HepG2 (cell line): ENCODE results near the gene RUSF1. TPM values are rescaled to one million over a fixed set of nuclear protein-coding genes. Genes with fewer than 3 reads are reported as not detected.

Experiments used
- ASH2L ChIP-seq: fragments of 300-600, 200-600 bp; sonication (generic); IDR thresholded peaks from 2 replicates; pipeline ENCODE4 v1.7.0; 2017; ENCODE audit warnings: low read depth, mild to moderate bottlenecking, moderate library complexity, mixed read lengths, low read length; ENCODE audit not compliant: insufficient read length
- ATF3 ChIP-seq: sonication (generic); formaldehyde crosslinking; IDR thresholded peaks from 2 replicates; pipeline ENCODE4 v1.4.0; 2020; ENCODE audit warnings: missing genetic modification reagents
- DNMT3B ChIP-seq: conservative IDR thresholded peaks from 2 replicates; pipeline ENCODE4 v1.6.1; 2016; ENCODE audit warnings: missing biosample characterization, control low read depth
- HINFP ChIP-seq: sonication (generic); formaldehyde crosslinking; IDR thresholded peaks from 2 replicates; pipeline ENCODE4 v1.4.0; 2020; ENCODE audit warnings: low read depth, mild to moderate bottlenecking, missing genetic modification reagents
- NONO ChIP-seq, 2 experiments: fragments of 450-650 bp in 1 of 2; sonication (generic) in 1 of 2; formaldehyde crosslinking in 1 of 2; IDR thresholded peaks in 1 of 2; conservative IDR thresholded peaks in 1 of 2; 2 replicates each; pipeline versions ENCODE4 v1.6.1 to v1.8.0; 2017 to 2022; ENCODE audit warnings: mild to moderate bottlenecking in 1 of 2, missing genetic modification reagents in 1 of 2, moderate library complexity in 1 of 2
- RAD21 ChIP-seq: fragments of 450-650 bp; formaldehyde crosslinking; IDR thresholded peaks from 2 replicates; pipeline ENCODE4 v1.5.0; 2020; ENCODE audit warnings: mild to moderate bottlenecking
- SAP130 ChIP-seq: IDR thresholded peaks from 2 replicates; pipeline ENCODE4 v1.6.1; 2016; ENCODE audit warnings: low read depth
- SSRP1 ChIP-seq: IDR thresholded peaks from 2 replicates; pipeline ENCODE4 v1.6.1; 2016; ENCODE audit warnings: control low read depth
- TAF1 ChIP-seq: sonication (generic); formaldehyde crosslinking; IDR thresholded peaks from 2 replicates; pipeline ENCODE4 v1.4.0; 2020; ENCODE audit warnings: missing genetic modification reagents
- TGIF2 ChIP-seq: IDR thresholded peaks from 2 replicates; pipeline ENCODE4 v1.6.1; 2016; ENCODE audit warnings: control low read depth, missing compliant biosample characterization
- U2AF1 ChIP-seq: fragments of 200-400 bp; formaldehyde crosslinking; optimal IDR thresholded peaks from 2 replicates; pipeline ENCODE3; 2017; ENCODE audit warnings: mild to moderate bottlenecking, low read depth, low read length
- XBP1 ChIP-seq: sonication (generic); formaldehyde crosslinking; IDR thresholded peaks from 2 replicates; pipeline ENCODE4 v1.5.0; 2020; ENCODE audit warnings: missing genetic modification reagents
- XRCC5 ChIP-seq: fragments of 200-400 bp; formaldehyde crosslinking; optimal IDR thresholded peaks from 2 replicates; pipeline ENCODE3; 2017; ENCODE audit warnings: mild to moderate bottlenecking, low read length
- ZC3H4 ChIP-seq: sonication (generic); formaldehyde crosslinking; IDR thresholded peaks from 2 replicates; pipeline ENCODE4 v1.4.0; 2020; ENCODE audit warnings: missing genetic modification reagents, borderline replicate concordance
- ZNF124 ChIP-seq: sonication (generic); formaldehyde crosslinking; IDR thresholded peaks from 2 replicates; pipeline ENCODE4 v1.4.0; 2020; ENCODE audit warnings: missing genetic modification reagents
- ZNF274 ChIP-seq: sonication (generic); formaldehyde crosslinking; IDR thresholded peaks from 2 replicates; pipeline ENCODE4 v1.5.1; 2020; ENCODE audit warnings: mild to moderate bottlenecking, missing genetic modification reagents
- ZNF44 ChIP-seq: sonication (generic); formaldehyde crosslinking; IDR thresholded peaks from 2 replicates; pipeline ENCODE4 v1.5.1; 2020; ENCODE audit warnings: mild to moderate bottlenecking, missing genetic modification reagents
- polyA plus RNA-seq, 8 experiments: library from polyadenylated mRNA; depleted of rRNA in 3 of 8; stranded (reverse) in 7 of 8; unstranded in 1 of 8; fragments of >200 nt; fragmentation: Illumina TruSeq in 4 of 8; extraction: Trizol in 4 of 8; gene quantifications; 2 replicates each; pipeline versions ENCODE4 v1.2.1 to v1.2.3, GENCODE V29; 2011 to 2016; ENCODE audit warnings: low read depth in 4 of 8, missing spikeins in 1 of 8, mixed read lengths in 1 of 8; ENCODE audit not compliant: insufficient read depth in 1 of 8
- total RNA-seq, 5 experiments: library from RNA; depleted of rRNA; stranded (reverse); fragments of >200 nt; fragmentation: Illumina TruSeq; extraction: Trizol; gene quantifications; 2 replicates each; pipeline ENCODE4 v1.2.3, GENCODE V29; 2016; ENCODE audit warnings: low read depth in 1 of 5
- TF ChIP-seq, protein P1 (sequence below): sonication (generic); formaldehyde crosslinking; IDR thresholded peaks from 2 replicates; pipeline ENCODE4 v1.9.0; 2021; ENCODE audit warnings: missing genetic modification reagents, borderline replicate concordance
- TF ChIP-seq, protein P2 (sequence below): sonication (generic); formaldehyde crosslinking; IDR thresholded peaks from 2 replicates; pipeline ENCODE4 v1.8.1; 2023; ENCODE audit warnings: mild to moderate bottlenecking, moderate library complexity, missing genetic modification reagents
- TF ChIP-seq, protein P3 (sequence below): IDR thresholded peaks from 2 replicates; pipeline ENCODE4 v1.6.1; 2018; ENCODE audit warnings: missing genetic modification reagents
- TF ChIP-seq, protein P4 (sequence below): sonication (generic); formaldehyde crosslinking; IDR thresholded peaks from 2 replicates; pipeline ENCODE4 v1.4.0; 2020; ENCODE audit warnings: missing genetic modification reagents, borderline replicate concordance

RUSF1 gene
- total and polyA plus RNA-seq, 2 of the 13 experiments (the other 11 are each of a cell fraction or from before 2014, with no cell fraction given): 40.8 to 50.2 TPM

GRCh38 chr16:31451681-31452351 lies 56.4 kb downstream of the RUSF1 start (continued):
- TF ChIP-seq, protein P1, sequence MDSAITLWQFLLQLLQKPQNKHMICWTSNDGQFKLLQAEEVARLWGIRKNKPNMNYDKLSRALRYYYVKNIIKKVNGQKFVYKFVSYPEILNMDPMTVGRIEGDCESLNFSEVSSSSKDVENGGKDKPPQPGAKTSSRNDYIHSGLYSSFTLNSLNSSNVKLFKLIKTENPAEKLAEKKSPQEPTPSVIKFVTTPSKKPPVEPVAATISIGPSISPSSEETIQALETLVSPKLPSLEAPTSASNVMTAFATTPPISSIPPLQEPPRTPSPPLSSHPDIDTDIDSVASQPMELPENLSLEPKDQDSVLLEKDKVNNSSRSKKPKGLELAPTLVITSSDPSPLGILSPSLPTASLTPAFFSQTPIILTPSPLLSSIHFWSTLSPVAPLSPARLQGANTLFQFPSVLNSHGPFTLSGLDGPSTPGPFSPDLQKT (CRISPR knock-in tag): no peak
- no peak for TF ChIP-seq ASH2L
- no peak for TF ChIP-seq HINFP (CRISPR knock-in tag)
- no peak for TF ChIP-seq ZNF124 (CRISPR knock-in tag)
- no peak for TF ChIP-seq ZNF44 (CRISPR knock-in tag)
- peak; percentile 86; the same call in 1 of the 2 replicates for TF ChIP-seq SSRP1 (CRISPR knock-in tag)
- TF ChIP-seq, protein P2, sequence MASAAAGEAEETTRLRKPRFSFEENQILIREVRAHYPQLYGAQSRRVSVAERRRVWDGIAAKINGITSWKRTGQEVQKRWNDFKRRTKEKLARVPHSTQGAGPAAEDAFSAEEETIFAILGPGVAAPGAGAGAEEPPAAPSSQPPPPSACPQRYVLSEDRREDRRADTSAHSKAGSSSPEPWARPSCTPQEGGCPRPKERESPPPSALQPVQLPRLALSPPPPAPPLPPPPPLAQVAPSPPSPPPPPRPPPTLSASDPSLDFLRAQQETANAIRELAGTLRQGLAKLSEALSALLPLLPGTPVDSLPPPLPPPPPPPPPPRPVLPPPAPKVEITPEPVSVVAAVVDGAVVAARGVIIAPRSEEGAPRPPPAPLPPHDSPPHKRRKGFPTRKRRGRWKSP (CRISPR knock-in tag): no peak
- no peak for TF ChIP-seq TAF1
- no peak for TF ChIP-seq NONO (IDR thresholded peaks at IDR 0.05)
- TF ChIP-seq NONO (CRISPR knock-in tag; conservative IDR thresholded peaks at IDR 0.05): 0 out of 2 replicates have a peak, but pooled peaks have one; percentile 33
- TF ChIP-seq SAP130 (CRISPR knock-in tag): peak; percentile 62
- peak; percentile 98 for TF ChIP-seq XRCC5
- TF ChIP-seq DNMT3B (CRISPR knock-in tag): no peak
- 0 out of 2 replicates have a peak, but pooled peaks have one; percentile 42 for TF ChIP-seq TGIF2 (CRISPR knock-in tag)
- peak; percentile 27; the same call in 1 of the 2 replicates for TF ChIP-seq ZC3H4 (CRISPR knock-in tag)
- no peak for TF ChIP-seq U2AF1
- TF ChIP-seq, protein P3, sequence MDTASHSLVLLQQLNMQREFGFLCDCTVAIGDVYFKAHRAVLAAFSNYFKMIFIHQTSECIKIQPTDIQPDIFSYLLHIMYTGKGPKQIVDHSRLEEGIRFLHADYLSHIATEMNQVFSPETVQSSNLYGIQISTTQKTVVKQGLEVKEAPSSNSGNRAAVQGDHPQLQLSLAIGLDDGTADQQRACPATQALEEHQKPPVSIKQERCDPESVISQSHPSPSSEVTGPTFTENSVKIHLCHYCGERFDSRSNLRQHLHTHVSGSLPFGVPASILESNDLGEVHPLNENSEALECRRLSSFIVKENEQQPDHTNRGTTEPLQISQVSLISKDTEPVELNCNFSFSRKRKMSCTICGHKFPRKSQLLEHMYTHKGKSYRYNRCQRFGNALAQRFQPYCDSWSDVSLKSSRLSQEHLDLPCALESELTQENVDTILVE: 0 out of 2 replicates have a peak, but pooled peaks have one; percentile 33
- TF ChIP-seq, protein P4, sequence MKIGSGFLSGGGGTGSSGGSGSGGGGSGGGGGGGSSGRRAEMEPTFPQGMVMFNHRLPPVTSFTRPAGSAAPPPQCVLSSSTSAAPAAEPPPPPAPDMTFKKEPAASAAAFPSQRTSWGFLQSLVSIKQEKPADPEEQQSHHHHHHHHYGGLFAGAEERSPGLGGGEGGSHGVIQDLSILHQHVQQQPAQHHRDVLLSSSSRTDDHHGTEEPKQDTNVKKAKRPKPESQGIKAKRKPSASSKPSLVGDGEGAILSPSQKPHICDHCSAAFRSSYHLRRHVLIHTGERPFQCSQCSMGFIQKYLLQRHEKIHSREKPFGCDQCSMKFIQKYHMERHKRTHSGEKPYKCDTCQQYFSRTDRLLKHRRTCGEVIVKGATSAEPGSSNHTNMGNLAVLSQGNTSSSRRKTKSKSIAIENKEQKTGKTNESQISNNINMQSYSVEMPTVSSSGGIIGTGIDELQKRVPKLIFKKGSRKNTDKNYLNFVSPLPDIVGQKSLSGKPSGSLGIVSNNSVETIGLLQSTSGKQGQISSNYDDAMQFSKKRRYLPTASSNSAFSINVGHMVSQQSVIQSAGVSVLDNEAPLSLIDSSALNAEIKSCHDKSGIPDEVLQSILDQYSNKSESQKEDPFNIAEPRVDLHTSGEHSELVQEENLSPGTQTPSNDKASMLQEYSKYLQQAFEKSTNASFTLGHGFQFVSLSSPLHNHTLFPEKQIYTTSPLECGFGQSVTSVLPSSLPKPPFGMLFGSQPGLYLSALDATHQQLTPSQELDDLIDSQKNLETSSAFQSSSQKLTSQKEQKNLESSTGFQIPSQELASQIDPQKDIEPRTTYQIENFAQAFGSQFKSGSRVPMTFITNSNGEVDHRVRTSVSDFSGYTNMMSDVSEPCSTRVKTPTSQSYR (CRISPR knock-in tag): peak; percentile 97
- no peak for TF ChIP-seq ATF3 (CRISPR knock-in tag)
- peak; percentile 78 for TF ChIP-seq RAD21 (CRISPR knock-in tag)
- no peak for TF ChIP-seq XBP1
- TF ChIP-seq ZNF274: no peak
